GM18951 (cell line): ENCODE data around the gene TBC1D9B.

Experiments
- POLR2A ChIP-seq: IDR thresholded peaks from 4 replicates; pipeline ENCODE4 v1.6.1; 2011; ENCODE audit warnings: mild to moderate bottlenecking; ENCODE audit not compliant: insufficient read length, insufficient read depth; ENCODE audit errors: extremely low read depth
- in situ Hi-C: fragments of 300-500 bp; cut with MboI; formaldehyde crosslinking; loops from one replicate; pipeline ENCODE4 v1.12.0; 2022; ENCODE audit warnings: low sequenced_read_pairs, mixed read lengths, inconsistent platforms; ENCODE audit not compliant: unreplicated experiment

The TBC1D9B gene

DNA sequence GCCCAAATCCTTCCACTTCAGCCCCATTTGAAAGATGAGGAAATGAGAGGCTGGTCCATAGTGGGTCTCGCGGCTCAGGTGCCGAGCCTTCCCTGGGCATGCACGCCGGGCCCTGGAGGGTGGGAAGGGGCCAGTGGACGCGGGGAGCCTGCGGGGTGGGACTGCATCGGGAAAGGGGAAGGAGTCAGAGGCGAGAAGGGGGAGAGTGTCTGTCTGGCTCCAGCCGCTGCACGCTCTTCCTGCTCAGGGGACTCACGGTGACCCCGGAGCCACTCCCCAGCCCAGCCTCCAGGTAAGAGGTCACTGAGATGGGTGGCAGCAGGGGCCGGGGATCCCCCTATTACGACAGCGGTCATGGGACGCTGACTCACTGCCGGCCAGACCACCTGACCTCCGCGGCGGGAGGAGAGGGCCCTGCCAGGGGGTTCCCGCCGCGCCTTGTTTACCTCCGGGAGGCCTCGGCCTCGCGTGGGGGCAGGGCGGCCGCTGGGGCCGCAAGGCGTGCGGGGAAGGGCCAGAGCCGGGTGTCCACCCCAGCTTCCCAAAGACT, 88.9 kb downstream of the TBC1D9B start:
- in situ Hi-C loops: no loop called here
- TF ChIP-seq POLR2A: peak; percentile 71

DNA sequence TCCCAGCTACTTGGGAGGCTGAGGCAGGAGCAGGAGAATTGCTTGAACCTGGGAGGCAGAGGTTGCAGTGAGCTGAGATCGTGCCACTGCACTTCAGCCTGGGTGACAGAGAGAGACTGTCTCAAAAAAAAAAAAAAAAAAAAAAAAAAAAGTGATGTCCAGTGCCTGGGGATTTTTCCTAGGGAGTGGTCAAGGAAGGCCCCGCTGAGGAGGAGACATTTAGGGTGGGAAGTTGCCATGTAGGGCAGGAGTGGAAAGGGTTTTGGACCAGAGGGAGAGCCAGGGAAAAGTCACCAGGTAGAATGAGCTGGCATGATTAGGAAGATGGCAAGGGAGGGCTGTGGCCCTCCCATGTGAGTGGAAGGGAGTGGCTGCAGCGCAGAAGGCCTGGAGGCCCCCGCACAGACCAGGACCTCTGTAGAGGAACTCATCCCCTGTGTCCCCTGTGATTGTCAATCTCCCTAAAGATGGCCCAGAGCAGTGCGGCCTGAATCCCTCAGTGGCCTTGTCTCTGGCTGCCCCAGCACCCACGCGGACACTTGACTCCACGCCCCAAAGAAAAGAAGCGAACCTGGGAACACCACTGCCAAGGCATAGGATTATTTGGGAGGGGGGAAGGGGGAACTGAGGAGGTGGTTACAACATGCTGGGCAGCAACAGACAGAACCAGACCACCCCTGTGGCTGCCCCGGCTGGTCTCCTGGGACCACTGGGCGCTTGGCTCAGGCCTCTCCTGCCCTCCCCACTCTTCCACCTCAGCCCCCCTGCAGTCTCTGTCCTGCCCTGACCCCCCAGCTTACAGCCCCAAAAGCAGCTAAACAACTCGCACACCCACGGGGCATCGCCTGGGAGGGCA, 89.6 kb downstream of the TBC1D9B start:
- in situ Hi-C loops: no loop called here

DNA sequence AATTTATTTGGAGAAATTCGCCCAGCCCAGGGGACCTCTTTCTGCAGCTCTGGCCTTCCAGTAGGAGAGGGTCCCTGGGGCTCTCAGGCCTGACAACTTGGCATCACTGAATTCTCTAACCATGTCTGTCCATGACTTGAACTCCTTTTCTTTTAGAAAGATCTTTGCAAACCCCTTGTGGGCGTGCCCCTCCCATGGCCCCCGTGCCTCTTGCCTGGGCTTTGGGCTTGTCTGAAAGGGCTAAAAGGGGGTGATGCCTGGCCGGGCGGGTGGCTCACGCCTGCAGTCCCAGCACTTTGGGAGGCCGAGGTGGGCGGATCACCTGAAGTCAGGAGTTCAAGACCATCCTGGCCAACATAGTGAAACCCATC, 90.2 kb downstream of the TBC1D9B start:
- TF ChIP-seq POLR2A: no peak
- in situ Hi-C loops: no loop called here

More for the DNA sequence above, 89.6 kb downstream of the TBC1D9B start:
- TF ChIP-seq POLR2A: no peak

- in situ Hi-C loops: no loop called here
- TF ChIP-seq POLR2A: peak; percentile 29
Observed at GRCh38 chr5:179816796-179817469, 90.8 kb downstream of the TBC1D9B start.

GRCh38 chr5:179816401-179816795, 91.3 kb downstream of the TBC1D9B start:
- in situ Hi-C loops: no loop called here

GRCh38 chr5:179815491-179816249, 92.0 kb downstream of the TBC1D9B start:
- in situ Hi-C loops: no loop called here

More at GRCh38 chr5:179816401-179816795, 91.3 kb downstream of the TBC1D9B start:
- TF ChIP-seq POLR2A: no peak

DNA sequence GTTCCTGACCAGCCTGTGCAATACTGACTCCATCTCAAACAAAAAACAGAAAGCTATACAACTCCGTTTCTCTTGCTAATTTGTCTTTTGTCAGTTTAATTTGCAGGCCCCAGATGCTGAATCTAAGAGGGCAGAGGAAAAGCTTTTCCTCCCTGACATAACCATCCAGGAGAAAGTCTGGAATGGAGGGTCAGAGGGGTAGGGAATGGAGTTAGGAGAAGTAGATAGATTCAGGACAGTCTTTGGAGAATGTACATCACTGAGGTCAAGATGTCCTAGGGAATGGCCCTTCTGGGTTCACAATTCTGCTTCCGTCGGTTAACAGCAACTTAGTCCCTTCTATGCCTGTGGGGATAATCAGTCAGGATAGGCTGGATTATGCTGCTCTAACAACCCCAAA, 93.6 kb downstream of the TBC1D9B start:
- no peak for TF ChIP-seq POLR2A
- in situ Hi-C loops: no loop called here

More at GRCh38 chr5:179815491-179816249, 92.0 kb downstream of the TBC1D9B start:
- no peak for TF ChIP-seq POLR2A

- no peak for TF ChIP-seq POLR2A
- in situ Hi-C loops: no loop called here
Observed at GRCh38 chr5:179812997-179813607, 94.6 kb downstream of the TBC1D9B start.

DNA sequence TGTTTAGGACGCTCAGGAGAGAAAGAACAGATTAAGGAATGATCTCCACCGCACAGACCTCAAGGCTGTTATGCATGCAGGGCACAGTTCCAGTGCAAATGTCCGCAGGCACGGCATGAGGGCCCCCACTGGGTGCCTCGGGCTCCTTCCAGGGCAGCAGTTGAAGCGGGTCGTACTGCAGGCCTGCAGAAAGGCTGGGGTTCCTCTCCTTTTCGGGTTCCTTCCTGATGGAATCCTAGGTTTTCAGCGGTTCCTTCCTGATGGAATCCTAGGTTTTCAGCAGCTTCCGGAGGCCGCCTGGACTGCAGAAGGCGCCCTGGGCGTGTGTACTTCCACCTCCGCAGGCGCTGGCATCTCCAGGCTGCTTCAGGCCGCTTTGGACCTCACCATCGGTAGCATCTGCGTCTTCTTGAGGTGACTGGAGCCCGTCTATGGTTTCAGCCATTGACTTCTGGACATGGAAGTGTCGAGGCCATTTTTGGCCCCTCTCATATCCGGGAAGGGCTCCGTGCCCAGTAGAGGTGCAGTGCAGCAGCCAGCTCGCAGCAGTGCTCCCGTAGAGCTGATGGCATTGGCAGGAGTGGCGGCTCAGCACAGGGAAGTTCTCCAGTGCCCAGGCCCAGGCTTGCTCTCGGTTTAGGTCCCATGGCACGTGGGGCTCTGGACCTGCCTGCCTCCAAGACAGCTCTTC, 95.4 kb downstream of the TBC1D9B start:
- TF ChIP-seq POLR2A: no peak
- in situ Hi-C loops: no loop called here
